GM12864 (cell line): ENCODE data around the gene ADAMTS4.

ENCODE experiments used
- DNase-seq: peaks from one replicate; pipeline ENCODE4 v3.0.0-alpha.2; 2011; ENCODE audit warnings: low read depth
- H3K4me3 ChIP-seq: 2 replicates; pipeline ENCODE4 v1.5.1; 2011; ENCODE audit warnings: mild to moderate bottlenecking, low read depth, low read length, control low read depth
- CTCF ChIP-seq: IDR thresholded peaks from 2 replicates; pipeline ENCODE4 v1.5.1; 2011; ENCODE audit warnings: low read depth, mild to moderate bottlenecking, moderate library complexity, low read length, control low read depth, inconsistent platforms; ENCODE audit errors: missing control alignments

ADAMTS4 gene

GRCh38 chr1:161233102-161233501 lies 34.2 kb upstream of the ADAMTS4 start:
- no peak overlapping the region for H3K4me3 ChIP-seq
- no peak for DNase-seq
- no peak for TF ChIP-seq CTCF

GRCh38 chr1:161230762-161231161 lies 31.9 kb upstream of the ADAMTS4 start:
- no peak for TF ChIP-seq CTCF
- DNase-seq, result no peak
- H3K4me3 ChIP-seq, result no peak overlapping the region

GRCh38 chr1:161229896-161230295 lies 31.0 kb upstream of the ADAMTS4 start:
- H3K4me3 ChIP-seq, result no peak overlapping the region
- peak; percentile 28 for TF ChIP-seq CTCF
- no peak for DNase-seq

GRCh38 chr1:161228032-161228431 lies 29.2 kb upstream of the ADAMTS4 start:
- no peak overlapping the region for H3K4me3 ChIP-seq
- DNase-seq, result no peak
- no peak for TF ChIP-seq CTCF

GRCh38 chr1:161227196-161227871 lies 28.5 kb upstream of the ADAMTS4 start:
- TF ChIP-seq CTCF, result peak; percentile 83
- peak overlapping the region; percentile 64 for H3K4me3 ChIP-seq
- DNase-seq, result peak; percentile 73

GRCh38 chr1:161226759-161227158 lies 27.9 kb upstream of the ADAMTS4 start:
- DNase-seq, result no peak
- peak overlapping the region; percentile 64 for H3K4me3 ChIP-seq
- no peak for TF ChIP-seq CTCF

- DNase-seq, result no peak
- peak overlapping the region; percentile 64 for H3K4me3 ChIP-seq
- TF ChIP-seq CTCF, result no peak
Observed at GRCh38 chr1:161226320-161226711, 27.5 kb upstream of the ADAMTS4 start.
